H9 (cell line): ENCODE measurements around the gene FAM120A. TPM values are rescaled to one million over a fixed set of nuclear protein-coding genes. Genes with fewer than 3 reads are reported as not detected.

Experiments used
- DNase-seq: peaks from one replicate; pipeline ENCODE4 v3.0.0-alpha.2; 2017
- H2AFZ ChIP-seq: one replicate; pipeline ENCODE4 v1.6.1; 2013; ENCODE audit warnings: mild to moderate bottlenecking, low read length, control low read depth, moderate library complexity
- H2AK5ac ChIP-seq: 2 replicates; pipeline ENCODE4 v1.6.1; 2013; ENCODE audit warnings: low read length, control low read depth, mixed read lengths; ENCODE audit not compliant: insufficient read length
- H2BK120ac ChIP-seq: one replicate; pipeline ENCODE4 v1.6.1; 2013; ENCODE audit warnings: low read depth, mild to moderate bottlenecking, low read length, control low read depth, inconsistent platforms; ENCODE audit not compliant: poor library complexity, severe bottlenecking
- H2BK12ac ChIP-seq: 2 replicates; pipeline ENCODE4 v1.6.1; 2013; ENCODE audit warnings: low read length, control low read depth, mixed read lengths, low read depth; ENCODE audit not compliant: insufficient read length
- H2BK15ac ChIP-seq: 2 replicates; pipeline ENCODE4 v1.6.1; 2013; ENCODE audit warnings: low read depth, low read length, control low read depth
- H2BK20ac ChIP-seq: one replicate; pipeline ENCODE4 v1.6.1; 2013; ENCODE audit warnings: low read depth, mild to moderate bottlenecking, low read length, control low read depth, inconsistent platforms; ENCODE audit not compliant: poor library complexity, severe bottlenecking
- H2BK5ac ChIP-seq: 2 replicates; pipeline ENCODE4 v1.6.1; 2013; ENCODE audit warnings: low read length, control low read depth, mixed read lengths; ENCODE audit not compliant: insufficient read length
- H3K14ac ChIP-seq: 2 replicates; pipeline ENCODE4 v1.6.1; 2013; ENCODE audit warnings: low read length, control low read depth; ENCODE audit not compliant: insufficient read depth
- H3K18ac ChIP-seq: 2 replicates; pipeline ENCODE4 v1.6.1; 2013; ENCODE audit warnings: low read depth, mild to moderate bottlenecking, mixed read lengths, low read length, control low read depth; ENCODE audit not compliant: insufficient read length
- H3K23ac ChIP-seq: 2 replicates; pipeline ENCODE4 v1.6.1; 2013; ENCODE audit warnings: low read length, control low read depth, mixed read lengths, low read depth; ENCODE audit not compliant: insufficient read length
- H3K23me2 ChIP-seq: 2 replicates; pipeline ENCODE4 v1.6.1; 2013; ENCODE audit warnings: low read depth, mild to moderate bottlenecking, mixed read lengths, low read length, control low read depth; ENCODE audit not compliant: insufficient read length, poor library complexity, severe bottlenecking
- H3K27ac ChIP-seq: 2 replicates; pipeline ENCODE4 v1.5.1; 2013; ENCODE audit warnings: low read length, control low read depth, mixed read lengths, low read depth; ENCODE audit not compliant: insufficient read length
- H3K27me3 ChIP-seq: 2 replicates; pipeline ENCODE4 v1.6.1; 2013; ENCODE audit warnings: low read length, control low read depth, inconsistent platforms; ENCODE audit not compliant: insufficient read depth
- H3K4ac ChIP-seq: 2 replicates; pipeline ENCODE4 v1.6.1; 2013; ENCODE audit warnings: low read depth, mild to moderate bottlenecking, control low read depth, inconsistent platforms, low read length, moderate library complexity
- H3K4me1 ChIP-seq: 2 replicates; pipeline ENCODE4 v1.6.1; 2013; ENCODE audit warnings: low read length, control low read depth, inconsistent platforms; ENCODE audit not compliant: insufficient read depth
- H3K4me2 ChIP-seq: 2 replicates; pipeline ENCODE4 v1.6.1; 2013; ENCODE audit warnings: low read length, control low read depth, mixed read lengths; ENCODE audit not compliant: insufficient read length, insufficient read depth
- H3K56ac ChIP-seq: 2 replicates; pipeline ENCODE4 v1.6.1; 2013; ENCODE audit warnings: low read depth, mild to moderate bottlenecking, mixed read lengths, low read length, control low read depth; ENCODE audit not compliant: insufficient read length
- H3K79me1 ChIP-seq: 2 replicates; pipeline ENCODE4 v1.6.1; 2013; ENCODE audit warnings: low read depth, mild to moderate bottlenecking, moderate library complexity, low read length, control low read depth, inconsistent platforms; ENCODE audit not compliant: insufficient read depth, poor library complexity, severe bottlenecking
- H3K79me2 ChIP-seq: 2 replicates; pipeline ENCODE4 v1.6.1; 2013; ENCODE audit warnings: low read length, control low read depth, inconsistent platforms; ENCODE audit not compliant: insufficient read depth
- H3K9ac ChIP-seq: 2 replicates; pipeline ENCODE4 v1.6.1; 2013; ENCODE audit warnings: low read length, control low read depth, mixed read lengths; ENCODE audit not compliant: insufficient read length; ENCODE audit errors: extremely low read depth
- H3K9me3 ChIP-seq: one replicate; pipeline ENCODE4 v1.6.1; 2013; ENCODE audit warnings: low read depth, low read length, inconsistent platforms; ENCODE audit not compliant: control insufficient read depth
- H3T11ph ChIP-seq: one replicate; pipeline ENCODE4 v1.6.1; 2013; ENCODE audit warnings: mild to moderate bottlenecking, low read length, control low read depth, inconsistent platforms
- H4K20me1 ChIP-seq: one replicate; pipeline ENCODE4 v1.6.1; 2013; ENCODE audit not compliant: control insufficient read depth, insufficient read length, insufficient read depth
- H4K5ac ChIP-seq: 2 replicates; pipeline ENCODE4 v1.6.1; 2013; ENCODE audit warnings: low read depth, mild to moderate bottlenecking, mixed read lengths, low read length, control low read depth; ENCODE audit not compliant: insufficient read length
- H4K8ac ChIP-seq: replicated peaks from 2 replicates; pipeline ENCODE4 v1.6.1; 2013; ENCODE audit warnings: low read length, control low read depth, mixed read lengths, low read depth; ENCODE audit not compliant: insufficient read length
- H4K91ac ChIP-seq: 2 replicates; pipeline ENCODE4 v1.6.1; 2013; ENCODE audit warnings: low read depth, mild to moderate bottlenecking, moderate library complexity, mixed read lengths, low read length, control low read depth; ENCODE audit not compliant: insufficient read length
- H3K27ac Mint-ChIP-seq, 3 experiments: 2 replicates in 2 of 3; 3 replicates in 1 of 3; pipeline ENCODE4 v1.8.0; 2020 to 2021; ENCODE audit warnings: mixed read lengths in 3 of 3, mild to moderate bottlenecking in 1 of 3, moderate library complexity in 1 of 3
- H3K27me3 Mint-ChIP-seq: 2 replicates; pipeline ENCODE4 v1.8.0; 2021; ENCODE audit warnings: low read depth, mild to moderate bottlenecking, moderate library complexity, mixed read lengths
- H3K36me3 Mint-ChIP-seq, 3 experiments: 2 replicates in 2 of 3; 3 replicates in 1 of 3; pipeline ENCODE4 v1.8.0; 2020 to 2021; ENCODE audit warnings: low read depth in 3 of 3, mixed read lengths in 3 of 3; ENCODE audit not compliant: insufficient read depth in 1 of 3
- H3K4me1 Mint-ChIP-seq, 2 experiments: 2 replicates each; pipeline ENCODE4 v1.8.0; 2020; ENCODE audit warnings: mixed read lengths in 2 of 2
- H3K4me3 Mint-ChIP-seq, 2 experiments: 2 replicates in 1 of 2; 3 replicates in 1 of 2; pipeline ENCODE4 v1.8.0; 2020 to 2021; ENCODE audit warnings: mild to moderate bottlenecking in 2 of 2, mixed read lengths in 2 of 2, moderate library complexity in 1 of 2
- H3K9me3 Mint-ChIP-seq, 2 experiments: 2 replicates in 1 of 2; 3 replicates in 1 of 2; pipeline ENCODE4 v1.8.0; 2020; ENCODE audit warnings: mild to moderate bottlenecking in 2 of 2, mixed read lengths in 2 of 2, moderate library complexity in 1 of 2
- WGBS: extraction: QIAGEN DNeasy Blood & Tissue Kit; methylation state at CpG from one replicate; pipeline ENCODE4 v1.1.7; 2013; ENCODE audit warnings: missing lambda C conversion rate, low lambda C conversion rate, mixed read lengths; ENCODE audit not compliant: insufficient read length; ENCODE audit errors: extremely low coverage; 5-methylcytosine and 5-hydroxymethylcytosine counted together
- total RNA-seq: library from RNA; stranded (reverse); gene quantifications from 2 replicates; pipeline ENCODE4 v1.2.1, GENCODE V29; 2021
- TF ChIP-seq, protein P1 (sequence below): fragments of 200-600 bp; sonication (generic); conservative IDR thresholded peaks from 3 replicates; pipeline ENCODE4 v1.8.0; 2021; ENCODE audit warnings: antibody characterized with exemption, mild to moderate bottlenecking

Gene FAM120A
- total RNA-seq, 1 experiment from 2014 or later: 57.7 TPM

GRCh38 chr9:93453047-93453914 is 1.8 kb downstream of the FAM120A start, which contains the start of gene FAM120AOS:
Gene FAM120AOS, minus strand, starts transcription at chr9:93453581. Its CDS starts 872 bp downstream, at chr9:93452709.
- H3K14ac ChIP-seq: 0 out of 2 replicates have a peak within 1 kb of the TSS, but pooled peaks have one; percentile 18
- H2BK5ac ChIP-seq: no peak within 1 kb of the TSS
- no peaks in the 10 kb centered on the region; a peak in 1 of 5 replicates for H3K9me3 Mint-ChIP-seq
- H3K27ac ChIP-seq: no peak within 1 kb of the TSS
- WGBS: no CpG with 5 or more reads among the region's 34 CpGs
- peaks cover 9 to 22% (median 15%) of the 10 kb centered on the region in 3 experiments for H3K36me3 Mint-ChIP-seq
- no peak within 1 kb of the TSS for H2BK120ac ChIP-seq
- H3K4me1 Mint-ChIP-seq: peaks cover 33 to 34% of the 10 kb centered on the region in 2 experiments
- no peak within 1 kb of the TSS for H2AK5ac ChIP-seq
- H3K4ac ChIP-seq: no peak within 1 kb of the TSS
- H3K27me3 ChIP-seq: no peaks in the 10 kb centered on the region
- H2AFZ ChIP-seq: peak within 1 kb of the TSS; percentile 9
- no peak within 1 kb of the TSS for H3K23ac ChIP-seq
- no peak within 1 kb of the TSS for H2BK20ac ChIP-seq
- H3K79me2 ChIP-seq: peaks cover 23% of the 10 kb centered on the region
- H3T11ph ChIP-seq: no peak within 1 kb of the TSS
- H3K9me3 ChIP-seq: no peaks in the 10 kb centered on the region
- H3K4me1 ChIP-seq: peaks cover 3% of the 10 kb centered on the region; the same call in 1 of the 2 replicates
- no peak within 1 kb of the TSS for H4K91ac ChIP-seq
- peaks cover 20% of the 10 kb centered on the region for H3K23me2 ChIP-seq
- peak within 1 kb of the TSS; percentile 46 to 85 (median 81); a peak in 6 of 7 replicates for H3K27ac Mint-ChIP-seq
- no peak within 1 kb of the TSS for H4K5ac ChIP-seq
- peak within 1 kb of the TSS; percentile 89 to 90 for H3K4me3 Mint-ChIP-seq
- no peaks in the 10 kb centered on the region for H3K27me3 Mint-ChIP-seq
- H2BK15ac ChIP-seq: no peak within 1 kb of the TSS
- H3K9ac ChIP-seq: peak within 1 kb of the TSS; percentile 67
- H2BK12ac ChIP-seq: no peak within 1 kb of the TSS
- peaks cover 4% of the 10 kb centered on the region for H4K20me1 ChIP-seq
- peaks cover 3% of the 10 kb centered on the region for H3K79me1 ChIP-seq
- peak within 1 kb of the TSS; percentile 99 for H3K4me2 ChIP-seq
- TF ChIP-seq, protein P1, sequence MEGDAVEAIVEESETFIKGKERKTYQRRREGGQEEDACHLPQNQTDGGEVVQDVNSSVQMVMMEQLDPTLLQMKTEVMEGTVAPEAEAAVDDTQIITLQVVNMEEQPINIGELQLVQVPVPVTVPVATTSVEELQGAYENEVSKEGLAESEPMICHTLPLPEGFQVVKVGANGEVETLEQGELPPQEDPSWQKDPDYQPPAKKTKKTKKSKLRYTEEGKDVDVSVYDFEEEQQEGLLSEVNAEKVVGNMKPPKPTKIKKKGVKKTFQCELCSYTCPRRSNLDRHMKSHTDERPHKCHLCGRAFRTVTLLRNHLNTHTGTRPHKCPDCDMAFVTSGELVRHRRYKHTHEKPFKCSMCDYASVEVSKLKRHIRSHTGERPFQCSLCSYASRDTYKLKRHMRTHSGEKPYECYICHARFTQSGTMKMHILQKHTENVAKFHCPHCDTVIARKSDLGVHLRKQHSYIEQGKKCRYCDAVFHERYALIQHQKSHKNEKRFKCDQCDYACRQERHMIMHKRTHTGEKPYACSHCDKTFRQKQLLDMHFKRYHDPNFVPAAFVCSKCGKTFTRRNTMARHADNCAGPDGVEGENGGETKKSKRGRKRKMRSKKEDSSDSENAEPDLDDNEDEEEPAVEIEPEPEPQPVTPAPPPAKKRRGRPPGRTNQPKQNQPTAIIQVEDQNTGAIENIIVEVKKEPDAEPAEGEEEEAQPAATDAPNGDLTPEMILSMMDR: no peak
- no peak within 1 kb of the TSS for H3K56ac ChIP-seq
- H4K8ac ChIP-seq: no peak within 1 kb of the TSS
- no peak within 1 kb of the TSS for H3K18ac ChIP-seq
- peak; percentile 93 for DNase-seq
